Hematopoietic multipotent progenitor cell treated with erythropoietin and hydrocortisone succinate and interleukin-3 and kit ligand, for 17 days (in vitro differentiated cells): ENCODE data around the gene AP1G1.
A peak's percentile ranks its signal among the peaks of the same experiment; 100 is the strongest.

ENCODE experiments used
- DNase-seq: peaks from one replicate; pipeline ENCODE4 v3.0.0-alpha.2; 2015; ENCODE audit warnings: low spot score

AP1G1 gene

GRCh38 chr16:71754108-71754507, 54.5 kb downstream of the AP1G1 start:
- no peak for DNase-seq

DNA sequence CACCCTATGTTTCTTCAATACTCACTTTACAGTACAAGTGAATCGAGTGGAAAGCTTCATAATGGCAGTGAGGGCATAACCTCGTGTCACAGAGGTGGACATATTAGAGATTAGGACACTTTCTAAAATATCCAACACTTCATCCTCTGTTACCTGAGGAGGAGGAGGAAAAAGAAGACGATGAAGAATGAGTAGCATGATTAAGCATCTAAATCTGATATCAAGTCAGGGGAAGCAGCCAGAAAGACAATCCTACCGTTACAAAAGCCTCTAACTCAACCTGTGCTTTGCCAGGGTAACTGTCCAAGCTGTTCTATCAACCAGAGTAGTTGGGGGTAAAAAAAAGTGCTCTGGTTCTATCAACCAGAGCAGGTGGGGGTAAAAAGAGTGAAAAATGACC, 60.4 kb downstream of the AP1G1 start:
- DNase-seq = no peak

DNA sequence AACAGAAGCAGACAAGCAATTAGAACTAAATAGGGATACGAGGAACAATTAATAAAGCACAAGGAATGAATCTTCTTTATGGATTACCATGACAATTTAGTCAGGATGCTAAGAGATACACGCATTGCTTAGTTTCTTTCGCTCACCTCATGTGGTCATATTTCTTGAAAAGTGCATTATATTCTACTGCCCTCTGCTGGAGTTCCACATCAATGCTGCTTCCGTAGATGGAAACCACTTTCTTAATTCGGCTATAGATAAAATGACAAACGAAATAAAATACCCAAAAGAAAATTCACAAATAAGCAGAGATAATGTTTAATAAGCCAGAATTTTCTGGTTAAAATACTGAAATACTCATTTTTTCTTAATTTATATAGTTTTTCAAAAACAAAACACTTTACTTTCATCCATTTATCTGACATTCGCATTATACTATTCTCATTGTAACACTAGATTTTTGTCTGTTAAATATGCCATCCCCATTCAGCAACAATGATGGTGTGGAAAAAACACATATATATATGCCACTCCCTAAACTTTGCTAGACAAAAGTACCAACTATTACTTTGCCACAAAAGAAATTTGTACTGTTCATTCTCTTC, 62.1 kb downstream of the AP1G1 start:
- peak; percentile 81 for DNase-seq

DNA sequence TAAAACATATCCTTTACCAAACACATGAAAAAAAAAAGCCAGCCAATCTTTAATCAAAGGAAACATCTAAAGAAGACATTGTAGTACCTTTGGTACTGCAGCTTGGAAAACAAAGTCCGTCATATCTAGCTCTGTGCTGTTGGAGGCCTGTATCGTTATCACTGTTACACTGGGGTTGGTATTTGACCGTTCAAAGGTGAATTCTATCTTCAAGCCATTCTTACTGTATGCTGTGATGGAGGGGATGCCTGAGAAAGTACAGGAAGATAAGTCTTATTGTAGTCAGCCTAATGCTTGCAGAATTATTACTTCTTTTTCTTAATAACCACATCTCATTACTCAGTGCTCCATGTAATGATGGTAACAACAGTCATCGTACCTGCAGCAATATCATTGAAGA, 69.8 kb downstream of the AP1G1 start:
- DNase-seq = no peak

DNA sequence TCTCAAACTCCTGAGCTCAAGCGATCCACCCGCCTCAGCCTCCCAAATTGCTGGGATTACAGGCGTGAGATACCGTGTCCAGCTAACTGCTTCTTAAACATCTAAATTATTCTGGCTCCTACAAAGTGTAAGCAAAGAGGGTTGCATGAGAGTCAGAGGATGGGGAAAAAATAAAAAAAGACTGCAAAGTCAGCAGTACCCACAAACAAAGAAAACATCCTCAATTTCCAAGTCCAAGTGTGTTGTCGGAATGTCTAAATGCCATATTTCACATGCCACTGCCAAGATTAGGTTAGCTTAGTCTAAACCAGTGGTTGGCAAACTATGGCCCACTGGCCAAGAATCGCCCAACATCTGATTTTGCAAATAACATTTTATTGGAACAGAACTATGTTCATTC, 71.1 kb downstream of the AP1G1 start:
- no peak for DNase-seq

DNA sequence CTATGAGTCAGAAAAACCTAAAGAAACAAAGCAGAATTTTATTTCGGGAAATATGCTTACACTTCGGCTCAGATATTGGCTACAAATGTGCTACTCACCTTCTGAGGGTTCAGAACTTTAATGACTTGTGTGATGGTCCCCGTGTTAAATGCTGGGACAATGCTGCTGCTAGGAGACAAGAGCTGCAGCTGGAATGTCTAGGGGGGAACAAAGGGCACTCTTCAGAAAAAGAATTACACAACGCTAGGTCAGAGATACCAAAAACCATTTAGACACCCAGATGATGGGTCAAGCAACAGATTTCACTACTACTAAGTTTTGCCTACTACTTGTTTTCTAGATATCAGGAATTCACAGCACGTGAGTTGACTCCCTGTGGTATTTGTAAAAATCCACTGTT, 74.1 kb downstream of the AP1G1 start:
- no peak for DNase-seq

- no peak for DNase-seq
These were observed 76.0 kb downstream of the AP1G1 start for GRCh38 chr16:71732587-71732986.

DNA sequence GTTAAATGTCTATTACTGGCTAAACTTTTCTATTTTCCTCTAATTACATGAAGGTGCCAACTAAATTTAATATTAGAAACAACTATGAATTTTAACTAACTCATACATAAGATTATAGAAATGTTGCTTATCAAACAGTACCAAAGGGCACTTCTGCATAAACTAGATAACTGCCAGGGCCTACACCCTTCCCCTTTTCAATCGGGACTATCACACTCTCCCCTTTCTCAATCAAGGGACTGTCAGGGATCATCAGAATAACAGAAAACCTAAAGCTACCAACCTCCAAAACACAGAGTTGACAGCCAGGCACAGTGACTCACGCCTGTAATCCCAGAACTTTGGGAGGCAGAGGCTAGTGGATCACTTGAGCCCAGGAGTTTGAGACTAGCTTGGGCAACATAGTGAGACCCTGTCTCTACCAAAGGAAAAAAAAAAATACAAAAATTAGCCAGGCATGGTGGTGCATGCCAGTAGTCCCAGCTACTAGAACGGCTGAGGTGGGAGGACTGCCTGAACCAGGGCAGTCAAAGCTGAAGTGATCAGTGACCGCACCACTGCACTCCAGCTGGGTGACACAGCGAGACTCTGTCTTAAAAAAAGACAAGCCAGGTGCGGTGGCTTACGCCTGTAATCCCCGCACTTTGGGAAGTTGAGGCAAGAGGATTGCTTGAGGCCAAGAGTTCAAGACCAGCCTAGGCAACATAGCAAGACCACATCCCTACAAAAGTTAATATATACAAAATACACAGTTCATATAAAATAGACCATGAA, 80.9 kb downstream of the AP1G1 start:
- DNase-seq = peak; percentile 83

DNA sequence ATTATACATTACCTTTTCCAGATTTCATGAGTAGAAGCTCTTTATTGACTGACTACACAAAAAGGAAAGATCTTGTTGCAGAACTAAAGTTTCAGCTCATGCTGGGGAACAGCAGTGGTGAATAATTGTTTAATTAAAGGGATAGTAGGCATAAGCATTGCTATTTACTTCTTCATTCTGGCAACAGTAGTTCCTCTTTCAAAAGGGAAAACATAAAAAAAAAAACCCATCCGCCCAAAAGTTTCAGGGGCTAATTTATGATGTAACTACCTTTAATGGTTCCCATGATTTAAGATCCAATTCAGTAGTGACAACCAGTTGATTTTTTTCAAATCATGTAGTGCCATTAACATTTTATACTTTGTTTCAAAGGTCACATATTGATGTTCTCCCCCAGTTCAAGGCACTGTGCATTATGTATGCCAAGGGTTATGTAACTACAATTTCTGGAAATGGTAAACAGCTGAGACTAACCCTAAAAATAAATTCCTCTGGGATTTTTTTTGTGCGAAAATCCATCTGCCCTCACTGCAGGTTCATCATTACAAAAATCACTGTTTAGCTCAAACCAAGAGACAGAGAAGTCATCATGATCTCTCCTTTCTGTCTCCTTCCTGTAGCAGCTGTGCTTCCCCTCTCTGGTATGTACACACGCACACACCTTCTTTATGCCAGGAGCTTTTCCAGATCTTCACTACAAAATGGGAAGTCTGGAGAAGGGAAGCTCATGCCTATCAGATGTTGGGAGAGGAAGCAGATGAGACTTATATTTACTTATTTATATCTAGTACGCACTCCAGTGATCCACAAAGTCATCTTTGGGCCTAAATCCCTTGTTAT, 81.9 kb downstream of the AP1G1 start:
- DNase-seq = peak; percentile 62

GRCh38 chr16:71724320-71724751, 84.3 kb downstream of the AP1G1 start, which contains the start of gene PHLPP2:
PHLPP2 (minus strand) TSS chr16:71724701; CDS start chr16:71714795, 9,906 bp downstream.
- DNase-seq = no peak

DNA sequence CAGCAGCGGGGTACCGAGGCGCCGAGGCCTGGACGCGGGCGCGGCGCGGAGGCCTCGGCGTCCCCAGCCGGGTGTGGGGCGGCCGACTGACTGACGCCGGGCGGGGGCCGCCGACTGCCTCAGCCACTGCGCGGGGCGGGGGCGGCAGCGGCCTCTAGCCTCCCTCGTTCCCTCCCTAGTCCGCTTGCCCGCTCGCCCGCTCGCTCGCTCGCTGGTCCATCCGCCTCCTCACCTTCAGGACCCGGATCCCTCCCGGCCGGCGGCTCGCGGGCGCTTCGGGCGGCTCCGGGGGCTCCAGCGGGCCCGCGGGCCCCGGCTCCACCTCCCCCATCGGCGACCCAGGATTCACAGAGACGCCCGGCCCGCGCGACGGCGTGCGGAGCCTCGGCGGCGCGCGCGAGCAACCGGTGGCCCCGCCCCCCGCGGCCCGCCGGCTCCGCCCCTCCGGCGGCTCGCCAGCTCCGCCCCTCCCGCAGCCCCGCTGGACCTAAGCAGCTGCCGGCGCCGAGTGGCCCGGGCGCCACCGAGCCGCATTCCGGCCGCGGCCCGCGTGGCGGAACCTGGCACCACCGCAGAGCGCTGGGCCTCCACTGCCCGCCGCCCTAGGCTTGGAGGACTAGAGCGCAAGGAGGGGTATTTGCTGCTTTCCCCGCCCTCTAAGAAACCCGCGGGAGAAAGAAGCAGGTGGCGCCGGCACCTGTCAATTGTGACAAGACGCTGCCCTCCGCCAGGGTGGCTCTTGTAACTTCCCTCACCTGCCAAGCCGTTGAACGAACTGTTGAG, 84.9 kb downstream of the AP1G1 start:
- peak; percentile 85 for DNase-seq

GRCh38 chr16:71722801-71723536, 85.7 kb downstream of the AP1G1 start:
- peak; percentile 74 for DNase-seq

DNA sequence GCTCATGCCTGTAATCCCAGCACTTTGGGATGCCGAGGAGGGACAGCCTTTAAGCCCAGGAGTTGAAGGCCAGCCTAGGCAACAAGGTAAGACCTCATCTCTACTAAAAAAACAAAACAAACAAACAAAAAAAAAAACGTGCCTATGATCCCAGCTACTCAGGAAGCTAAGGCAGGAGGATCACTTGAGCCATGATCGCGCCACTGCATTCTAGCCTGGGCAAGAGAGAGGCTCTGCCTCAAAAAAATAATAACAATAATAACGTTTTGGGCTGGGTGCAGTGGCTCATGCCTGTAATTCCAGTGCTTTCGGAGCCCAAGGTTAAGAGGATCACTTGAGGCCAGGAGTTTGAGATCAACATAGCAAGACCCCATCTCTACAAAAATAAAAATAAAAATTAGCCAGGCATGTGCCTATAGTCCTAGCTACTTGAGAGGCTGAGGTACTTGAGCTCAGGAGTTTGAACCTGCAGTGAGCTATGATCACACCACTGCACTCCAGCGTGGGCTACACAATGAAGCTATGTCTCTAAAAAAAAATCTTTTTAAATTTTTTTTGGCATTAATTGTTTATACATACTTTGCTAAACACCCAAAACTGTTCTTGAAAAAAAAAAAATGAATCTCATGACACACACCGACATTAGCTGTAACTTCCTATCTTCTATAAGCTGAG, 87.4 kb downstream of the AP1G1 start:
- DNase-seq = no peak

DNA sequence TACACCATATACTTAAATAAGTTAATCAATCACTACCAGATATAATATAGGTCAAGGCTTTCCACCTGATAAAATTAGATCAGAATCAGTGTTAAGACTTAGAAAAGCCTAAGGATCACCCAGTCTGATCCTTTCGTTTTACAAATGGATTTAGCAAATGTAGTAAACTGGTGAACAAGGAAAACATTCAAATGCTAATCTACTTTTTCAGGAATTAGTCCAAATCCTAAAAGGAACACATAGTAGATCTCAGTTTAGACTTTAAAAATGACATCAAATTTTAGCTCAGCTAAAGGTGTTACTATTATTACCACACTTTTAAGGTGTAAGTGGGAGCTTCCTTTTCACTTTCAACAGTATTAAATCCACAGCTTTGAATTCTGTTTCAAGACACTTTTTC, 96.1 kb downstream of the AP1G1 start:
- DNase-seq = no peak

DNA sequence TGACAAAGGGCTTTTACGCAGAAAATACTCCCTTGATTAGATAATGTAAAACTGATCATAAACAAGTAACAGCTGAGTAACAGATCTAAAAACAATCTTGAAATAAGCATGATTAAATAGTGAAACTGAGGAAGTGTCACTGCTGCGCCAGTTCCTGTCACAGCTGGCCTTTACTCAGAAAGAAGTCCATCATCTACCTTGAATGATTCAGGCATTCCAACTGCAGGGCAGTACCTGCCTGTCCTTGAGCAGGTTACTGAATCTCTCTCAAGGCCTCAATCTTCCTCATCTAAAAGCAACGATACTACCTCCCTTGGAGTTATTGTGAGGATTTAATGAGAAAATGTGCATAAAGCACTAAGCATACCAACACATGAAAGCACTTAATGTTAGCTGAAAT, 96.8 kb downstream of the AP1G1 start:
- no peak for DNase-seq

DNA sequence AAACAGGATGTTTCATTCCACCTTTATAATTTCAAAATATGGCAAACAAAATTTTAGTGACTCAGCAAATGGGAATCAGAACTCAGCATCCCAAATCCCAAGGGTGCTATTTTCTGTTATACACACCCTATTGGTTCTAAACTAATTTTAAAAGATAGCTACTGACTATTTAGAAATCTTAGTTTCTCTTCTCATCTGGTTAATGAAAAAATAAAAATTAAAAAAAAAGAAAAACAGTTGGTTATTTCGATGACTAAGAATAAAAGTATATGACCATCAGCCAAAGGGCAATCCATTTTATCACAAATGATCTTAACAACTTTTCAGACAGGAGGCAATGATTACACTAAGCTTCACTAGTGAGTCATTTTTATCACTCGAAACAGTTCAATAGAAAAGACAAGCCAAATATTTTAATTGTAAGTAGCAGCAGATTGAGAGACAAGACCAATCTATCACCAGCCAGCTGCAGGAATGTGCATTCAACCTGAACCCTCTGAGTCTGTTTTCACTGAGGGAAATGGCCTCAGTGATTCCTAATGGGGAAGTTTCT, 99.3 kb downstream of the AP1G1 start:
- no peak for DNase-seq

DNA sequence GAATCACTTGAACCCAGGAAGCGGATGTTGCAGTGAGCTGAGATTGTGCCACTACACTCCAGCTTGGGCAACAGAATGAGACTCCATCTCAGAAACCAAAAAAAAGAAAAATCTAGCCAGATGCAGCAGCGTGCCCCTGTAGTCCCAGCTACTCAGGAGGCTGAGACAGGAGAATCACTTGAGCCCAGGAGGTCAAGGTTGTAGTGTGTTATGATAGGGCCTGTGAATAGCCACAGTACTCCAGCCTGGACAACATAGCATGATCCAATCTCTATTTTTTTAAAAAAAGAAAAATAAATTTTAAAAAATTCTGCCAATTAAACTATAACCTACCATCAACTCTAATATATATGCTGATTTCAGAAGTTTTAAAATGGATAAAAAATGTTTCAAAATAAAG, 99.9 kb downstream of the AP1G1 start:
- no peak for DNase-seq

GRCh38 chr16:71707199-71707598, 101.4 kb downstream of the AP1G1 start:
- DNase-seq = no peak

DNA sequence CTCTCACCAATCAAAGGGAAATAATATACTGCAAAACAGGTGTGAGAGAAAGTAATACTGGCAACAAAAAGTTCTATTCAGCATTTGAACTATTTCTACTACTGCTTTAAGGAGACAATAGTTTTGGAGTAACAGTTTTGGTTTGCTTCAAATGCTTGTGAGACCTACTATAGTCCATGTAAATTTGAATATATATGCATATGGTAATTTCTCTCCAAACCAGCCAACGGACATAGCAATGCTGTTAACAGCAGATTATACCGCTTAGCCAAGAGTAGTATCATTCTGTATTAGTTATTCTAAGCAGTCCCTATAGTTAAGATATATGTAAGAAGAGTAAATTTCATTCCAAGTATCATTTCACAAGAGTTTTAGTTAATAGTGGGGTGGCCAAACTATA, 102.6 kb downstream of the AP1G1 start:
- no peak for DNase-seq

GRCh38 chr16:71703333-71703732, 105.3 kb downstream of the AP1G1 start:
- DNase-seq = no peak
